Kidney capillary endothelial cell (primary cell): ENCODE measurements around the gene MST1R.
"Not testable (repeated sequence)": the region's sequence is repeated elsewhere in the genome, so short reads cannot be mapped to it uniquely, and the experiment has no call there.

Source experiments
- DNase-seq: peaks from one replicate; pipeline ENCODE4 v3.0.0-alpha.2; 2018; ENCODE audit warnings: low spot score

Gene MST1R

GRCh38 chr3:49911611-49912010, 7.9 kb upstream of the MST1R start:
- no peak for DNase-seq

DNA sequence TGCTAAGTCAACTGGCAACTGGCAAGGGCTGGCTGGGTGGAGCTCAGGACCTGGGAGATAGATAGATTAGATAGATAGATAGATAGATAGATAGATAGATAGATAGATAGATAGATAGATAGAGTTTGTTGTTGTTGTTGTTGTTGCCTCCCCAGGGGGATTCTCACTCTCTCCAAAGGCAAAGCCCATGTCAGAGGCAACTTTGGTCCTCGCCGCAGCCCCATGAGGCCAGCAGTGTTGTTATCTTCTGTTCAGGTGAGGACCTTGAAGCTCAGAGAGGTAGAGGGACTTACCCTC, 7.4 kb upstream of the MST1R start:
- no peak for DNase-seq

- no peak for DNase-seq
These were observed 6.9 kb upstream of the MST1R start for GRCh38 chr3:49910409-49911123.

GRCh38 chr3:49908373-49909199, 4.9 kb upstream of the MST1R start:
- DNase-seq = no peak

GRCh38 chr3:49906073-49906743, 2.5 kb upstream of the MST1R start:
- peak; percentile 55 for DNase-seq

- DNase-seq = not testable (repeated sequence)
These were observed 775 bp upstream of the MST1R start for GRCh38 chr3:49904448-49904847.

GRCh38 chr3:49902511-49903345, 945 bp downstream of the MST1R start:
- no peak for DNase-seq

DNA sequence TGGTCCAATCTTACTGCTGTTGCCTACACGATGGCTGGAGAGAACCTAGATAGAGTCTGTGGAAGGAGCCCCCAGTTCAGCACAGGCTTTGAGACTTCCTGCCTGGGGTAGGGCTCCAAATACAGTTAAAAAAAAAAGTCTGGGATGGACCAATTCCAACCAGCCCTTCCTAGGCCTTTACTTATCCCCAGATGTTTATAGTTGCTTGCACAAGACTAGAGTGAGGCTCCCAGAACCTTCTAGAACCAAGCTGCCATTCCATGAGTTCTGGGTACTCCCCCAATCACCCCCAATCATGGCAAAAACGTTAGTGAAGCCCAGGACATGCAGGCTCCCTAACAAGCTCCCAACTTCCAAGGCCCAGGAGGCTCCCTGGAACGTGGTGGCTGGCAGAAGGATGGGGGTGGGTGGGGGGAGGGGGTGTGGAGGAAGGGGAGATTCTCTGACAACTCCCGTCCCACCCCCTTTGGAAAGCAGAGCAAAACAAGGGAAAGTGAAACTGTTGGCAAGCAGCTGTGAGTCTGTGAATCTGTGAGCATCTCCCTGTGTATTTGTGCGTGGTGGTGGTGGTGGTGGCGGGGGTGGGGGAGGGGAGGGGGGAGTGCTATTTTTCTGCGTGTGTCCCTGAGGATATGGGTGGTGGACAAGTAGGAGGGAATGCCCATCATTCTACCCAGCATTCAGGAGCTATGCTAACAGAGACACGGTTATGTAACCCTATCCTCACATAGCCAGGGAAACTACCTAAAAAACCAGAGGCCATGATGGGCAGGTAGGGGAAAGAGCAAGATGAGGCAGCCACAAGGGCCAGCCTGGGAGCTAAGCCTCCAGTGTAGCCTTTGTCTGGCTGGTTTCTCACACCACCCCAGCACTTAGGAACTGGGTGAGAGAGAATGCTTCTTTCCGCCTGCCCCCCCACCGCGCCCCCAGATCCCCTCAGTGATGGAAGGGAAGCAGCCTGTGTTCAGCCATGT, 2.0 kb downstream of the MST1R start:
- no peak for DNase-seq

DNA sequence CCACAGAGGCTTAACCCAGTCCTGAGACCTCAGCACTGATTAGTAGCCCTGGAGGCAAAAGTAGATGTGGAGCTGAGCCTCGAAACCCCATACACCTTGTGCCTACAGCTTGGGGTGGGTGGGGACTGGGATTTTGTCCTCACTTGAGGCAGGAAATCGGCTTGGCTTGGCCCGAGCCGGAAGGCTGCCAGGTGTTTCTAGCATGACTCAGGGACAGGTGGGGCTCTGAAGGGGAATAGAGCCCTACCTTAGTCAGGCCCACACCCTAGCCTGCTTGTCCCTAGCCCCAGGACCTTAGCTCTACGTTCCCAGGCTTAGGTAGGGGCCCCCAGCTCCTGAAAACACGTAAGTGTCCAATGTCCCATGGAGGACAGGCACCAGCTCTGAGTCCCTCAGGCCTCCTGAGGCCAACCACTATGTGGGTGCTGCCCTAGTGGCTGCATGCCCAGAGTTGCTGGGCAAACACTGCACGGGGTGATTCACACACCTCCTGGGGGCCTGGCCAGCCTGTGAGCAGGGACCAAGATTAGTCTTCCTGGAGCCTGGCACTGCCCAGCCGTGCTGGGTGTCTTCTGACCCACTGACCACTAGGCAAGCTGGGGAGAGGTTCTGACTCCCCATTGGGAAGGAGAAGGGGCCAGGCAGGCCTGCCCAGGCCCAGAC, 3.1 kb downstream of the MST1R start:
- DNase-seq = no peak

DNA sequence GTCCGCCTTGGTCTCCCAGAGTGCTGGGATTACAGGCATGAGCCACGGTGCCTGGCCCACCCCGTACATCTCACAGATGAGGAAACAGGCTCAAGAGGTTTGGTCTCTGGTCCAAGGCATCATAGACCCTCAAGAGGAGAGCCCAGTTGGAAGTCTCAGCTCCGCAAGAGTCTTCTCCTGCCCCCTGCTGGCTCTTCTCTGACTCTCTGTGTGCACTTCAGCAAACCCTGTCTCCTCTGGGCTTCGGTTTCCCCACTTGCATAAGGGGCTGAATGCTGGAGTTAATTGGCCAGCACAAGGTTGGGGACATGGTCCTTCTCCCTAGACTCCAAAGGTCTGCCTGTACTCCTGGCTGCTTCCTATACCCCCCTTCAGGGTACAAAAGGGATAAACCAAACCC, 3.9 kb downstream of the MST1R start:
- DNase-seq = peak; percentile 31

GRCh38 chr3:49898991-49899390, 4.7 kb downstream of the MST1R start:
- no peak for DNase-seq

- no peak for DNase-seq
These were observed 7.3 kb downstream of the MST1R start for GRCh38 chr3:49896345-49896744.

- no peak for DNase-seq
These were observed 7.9 kb downstream of the MST1R start for GRCh38 chr3:49895791-49896190.

GRCh38 chr3:49889296-49889695, 14.4 kb downstream of the MST1R start:
- DNase-seq = no peak

GRCh38 chr3:49886922-49887265, 16.8 kb downstream of the MST1R start:
- no peak for DNase-seq

DNA sequence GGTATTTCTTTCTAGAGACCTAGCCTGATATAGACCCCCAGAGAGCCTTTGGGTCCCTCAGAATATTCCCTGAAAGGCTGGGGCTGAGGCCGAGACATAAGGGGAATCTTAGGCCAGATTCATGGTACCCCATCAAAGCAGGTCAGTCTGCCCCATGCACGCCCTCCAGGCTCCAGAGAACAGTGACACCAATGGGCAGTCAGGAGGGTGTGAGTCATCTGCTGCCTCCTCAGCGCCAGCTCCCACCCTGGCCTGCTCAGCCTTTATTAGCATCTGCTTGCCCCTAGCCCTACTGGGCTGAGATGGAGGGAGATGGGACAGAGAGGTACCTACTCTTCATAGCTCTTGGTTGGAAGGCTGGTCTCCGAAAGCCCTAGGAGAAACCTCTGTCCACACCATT, 19.7 kb downstream of the MST1R start:
- DNase-seq = no peak

DNA sequence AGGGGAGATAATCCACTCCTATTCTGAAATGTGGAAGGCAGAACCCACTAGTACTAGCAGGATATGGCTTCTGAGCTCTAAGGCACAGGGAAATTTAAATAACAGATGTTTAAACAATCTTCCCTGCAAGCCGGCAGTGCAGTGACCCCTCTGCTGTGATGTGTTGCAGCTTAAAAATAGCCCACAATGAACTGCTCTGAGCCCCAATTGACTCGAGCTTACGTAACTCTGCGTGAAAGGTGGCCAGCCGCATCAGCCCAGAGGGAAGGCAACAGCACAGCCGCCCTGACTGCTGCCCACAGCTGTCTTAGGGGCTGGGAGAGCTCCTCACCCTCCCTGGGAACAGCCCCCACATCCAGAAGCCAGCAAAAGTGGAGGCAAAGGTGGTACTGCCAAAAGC, 21.5 kb downstream of the MST1R start:
- DNase-seq = no peak

- no peak for DNase-seq
These were observed 22.9 kb downstream of the MST1R start for GRCh38 chr3:49880581-49881315.

- DNase-seq = no peak
These were observed 24.0 kb downstream of the MST1R start for GRCh38 chr3:49879721-49880120.

DNA sequence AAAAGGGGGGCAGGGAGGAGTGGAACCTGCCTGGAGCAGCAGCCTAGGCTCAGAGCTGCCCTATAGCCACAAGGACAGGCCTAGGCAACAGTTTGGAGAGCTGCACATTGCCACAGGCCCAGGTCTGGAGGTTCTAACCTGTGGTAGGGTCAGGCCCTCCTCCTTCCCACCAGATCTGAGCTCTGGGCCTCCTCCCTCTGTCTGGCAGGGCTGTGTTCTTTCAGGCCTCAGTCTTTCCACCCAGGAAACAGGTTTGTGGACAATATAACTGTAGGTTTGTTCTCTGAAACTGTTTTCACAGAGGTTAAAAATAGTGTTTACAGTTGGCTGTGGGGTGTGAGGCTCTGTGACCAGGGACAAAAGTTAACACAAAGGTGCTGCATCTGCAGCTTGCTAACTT, 25.0 kb downstream of the MST1R start:
- no peak for DNase-seq
